Measurements from ENCODE around the gene AP3M1.
"Not testable (repeated sequence)": the region's sequence is repeated elsewhere in the genome, so short reads cannot be mapped to it uniquely, and the experiment has no call there.

Gene AP3M1

GRCh38 chr10:74150204-74150989, at the start of gene AP3M1:
TSS of gene AP3M1 (minus strand) at chr10:74150828. CDS start at chr10:74138379, 12,449 bp downstream.
- TF ChIP-seq YY1 (IDR thresholded peaks at IDR 0.05; ENCODE audit: insufficient read depth, insufficient read length) (no peak), SUZ12 (IDR thresholded peaks at IDR 0.05; ENCODE audit: extremely low read depth, insufficient read depth, insufficient read length) (no peak), ZNF274 (IDR thresholded peaks at IDR 0.05; ENCODE audit: low read depth, low read length) (no peak)
- H3K9ac ChIP-seq (ENCODE audit: insufficient read length, low read depth), result peak within 1 kb of the TSS; percentile 95
- DNase-seq (ENCODE audit: low read depth, low spot score), result peak; percentile 70
- H3K4me1 ChIP-seq (ENCODE audit: insufficient read depth, insufficient read length), result no peaks in the 10 kb centered on the region
- H3K36me3 ChIP-seq (ENCODE audit: insufficient read depth, insufficient read length, low read length), result peaks cover 17% of the 10 kb centered on the region
- H3K4me3 ChIP-seq (ENCODE audit: insufficient read length, low read depth), result peak within 1 kb of the TSS; percentile 98
- no peaks in the 10 kb centered on the region for H3K9me3 ChIP-seq (ENCODE audit: insufficient read depth, low read length)
- H3K27me3 ChIP-seq (ENCODE audit: insufficient read depth, insufficient read length), result no peaks in the 10 kb centered on the region

- H3K4me1 ChIP-seq (ENCODE audit: insufficient read depth, insufficient read length), result no peaks in the 10 kb centered on the region
- no peaks in the 10 kb centered on the region for H3K9me3 ChIP-seq (ENCODE audit: insufficient read depth, low read length)
- H3K9ac ChIP-seq (ENCODE audit: insufficient read length, low read depth), result no peak overlapping the region
- no peaks in the 10 kb centered on the region for H3K27me3 ChIP-seq (ENCODE audit: insufficient read depth, insufficient read length)
- no peak for TF ChIP-seq ZNF274 (IDR thresholded peaks at IDR 0.05; ENCODE audit: low read depth, low read length)
- no peak for TF ChIP-seq YY1 (IDR thresholded peaks at IDR 0.05; ENCODE audit: insufficient read depth, insufficient read length)
- TF ChIP-seq SUZ12 (IDR thresholded peaks at IDR 0.05; ENCODE audit: extremely low read depth, insufficient read depth, insufficient read length), result no peak
- DNase-seq (ENCODE audit: low read depth, low spot score), result no peak
- H3K4me3 ChIP-seq (ENCODE audit: insufficient read length, low read depth), result no peak overlapping the region
- peaks cover 7% of the 10 kb centered on the region for H3K36me3 ChIP-seq (ENCODE audit: insufficient read depth, insufficient read length, low read length)
Measured at GRCh38 chr10:74199315-74199714, 48.7 kb upstream of the AP3M1 start.

- Histone ChIP-seq H3K9ac (ENCODE audit: insufficient read length, low read depth) (no peak overlapping the region), H3K4me1 (ENCODE audit: insufficient read depth, insufficient read length) (no peaks in the 10 kb centered on the region), H3K27me3 (ENCODE audit: insufficient read depth, insufficient read length) (no peaks in the 10 kb centered on the region), H3K36me3 (ENCODE audit: insufficient read depth, insufficient read length, low read length) (no peaks in the 10 kb centered on the region), H3K9me3 (ENCODE audit: insufficient read depth, low read length) (no peaks in the 10 kb centered on the region), H3K4me3 (ENCODE audit: insufficient read length, low read depth) (no peak overlapping the region)
- TF ChIP-seq ZNF274 (IDR thresholded peaks at IDR 0.05; ENCODE audit: low read depth, low read length), result no peak
- no peak for TF ChIP-seq YY1 (IDR thresholded peaks at IDR 0.05; ENCODE audit: insufficient read depth, insufficient read length)
- no peak for TF ChIP-seq SUZ12 (IDR thresholded peaks at IDR 0.05; ENCODE audit: extremely low read depth, insufficient read depth, insufficient read length)
- no peak for DNase-seq (ENCODE audit: low read depth, low spot score)
Measured at GRCh38 chr10:74194999-74195398, 44.4 kb upstream of the AP3M1 start.

GRCh38 chr10:74194545-74194944, 43.9 kb upstream of the AP3M1 start:
- Histone ChIP-seq H3K9ac (ENCODE audit: insufficient read length, low read depth) (no peak overlapping the region), H3K9me3 (ENCODE audit: insufficient read depth, low read length) (no peaks in the 10 kb centered on the region), H3K36me3 (ENCODE audit: insufficient read depth, insufficient read length, low read length) (no peaks in the 10 kb centered on the region), H3K4me1 (ENCODE audit: insufficient read depth, insufficient read length) (no peaks in the 10 kb centered on the region), H3K4me3 (ENCODE audit: insufficient read length, low read depth) (no peak overlapping the region), H3K27me3 (ENCODE audit: insufficient read depth, insufficient read length) (no peaks in the 10 kb centered on the region)
- TF ChIP-seq SUZ12 (IDR thresholded peaks at IDR 0.05; ENCODE audit: extremely low read depth, insufficient read depth, insufficient read length) (no peak), ZNF274 (IDR thresholded peaks at IDR 0.05; ENCODE audit: low read depth, low read length) (no peak), YY1 (IDR thresholded peaks at IDR 0.05; ENCODE audit: insufficient read depth, insufficient read length) (no peak)
- DNase-seq (ENCODE audit: low read depth, low spot score), result no peak

GRCh38 chr10:74190494-74190893, 39.9 kb upstream of the AP3M1 start:
- Histone ChIP-seq H3K4me3 (ENCODE audit: insufficient read length, low read depth) (no peak overlapping the region), H3K9me3 (ENCODE audit: insufficient read depth, low read length) (no peaks in the 10 kb centered on the region), H3K36me3 (ENCODE audit: insufficient read depth, insufficient read length, low read length) (no peaks in the 10 kb centered on the region), H3K27me3 (ENCODE audit: insufficient read depth, insufficient read length) (no peaks in the 10 kb centered on the region), H3K4me1 (ENCODE audit: insufficient read depth, insufficient read length) (no peaks in the 10 kb centered on the region), H3K9ac (ENCODE audit: insufficient read length, low read depth) (no peak overlapping the region)
- TF ChIP-seq SUZ12 (IDR thresholded peaks at IDR 0.05; ENCODE audit: extremely low read depth, insufficient read depth, insufficient read length) (no peak), ZNF274 (IDR thresholded peaks at IDR 0.05; ENCODE audit: low read depth, low read length) (no peak), YY1 (IDR thresholded peaks at IDR 0.05; ENCODE audit: insufficient read depth, insufficient read length) (no peak)
- no peak for DNase-seq (ENCODE audit: low read depth, low spot score)

GRCh38 chr10:74189999-74190421, 39.4 kb upstream of the AP3M1 start:
- Histone ChIP-seq H3K9ac (ENCODE audit: insufficient read length, low read depth) (no peak overlapping the region), H3K9me3 (ENCODE audit: insufficient read depth, low read length) (no peaks in the 10 kb centered on the region), H3K36me3 (ENCODE audit: insufficient read depth, insufficient read length, low read length) (no peaks in the 10 kb centered on the region), H3K27me3 (ENCODE audit: insufficient read depth, insufficient read length) (no peaks in the 10 kb centered on the region), H3K4me1 (ENCODE audit: insufficient read depth, insufficient read length) (no peaks in the 10 kb centered on the region), H3K4me3 (ENCODE audit: insufficient read length, low read depth) (no peak overlapping the region)
- no peak for DNase-seq (ENCODE audit: low read depth, low spot score)
- TF ChIP-seq ZNF274 (IDR thresholded peaks at IDR 0.05; ENCODE audit: low read depth, low read length) (no peak), SUZ12 (IDR thresholded peaks at IDR 0.05; ENCODE audit: extremely low read depth, insufficient read depth, insufficient read length) (no peak), YY1 (IDR thresholded peaks at IDR 0.05; ENCODE audit: insufficient read depth, insufficient read length) (no peak)

- not testable (repeated sequence) for H3K9me3 ChIP-seq (ENCODE audit: insufficient read depth, low read length); H3K4me3 ChIP-seq (ENCODE audit: insufficient read length, low read depth); H3K4me1 ChIP-seq (ENCODE audit: insufficient read depth, insufficient read length); H3K27me3 ChIP-seq (ENCODE audit: insufficient read depth, insufficient read length); DNase-seq (ENCODE audit: low read depth, low spot score); H3K9ac ChIP-seq (ENCODE audit: insufficient read length, low read depth); H3K36me3 ChIP-seq (ENCODE audit: insufficient read depth, insufficient read length, low read length)
Measured at GRCh38 chr10:74188617-74189016, 38.0 kb upstream of the AP3M1 start.

Data from NT2/D1 (cell line).